Kidney epithelial cell (primary cell): ENCODE measurements around the gene RAB3C. TPM values are rescaled to one million over a fixed set of nuclear protein-coding genes. Genes with fewer than 3 reads are reported as not detected.

Experiments used
- DNase-seq: peaks from one replicate; pipeline ENCODE4 v3.0.0-alpha.2; 2010; ENCODE audit warnings: low read depth
- H3K27me3 ChIP-seq: 2 replicates; pipeline ENCODE4 v1.6.0; 2011; ENCODE audit warnings: low read length; ENCODE audit not compliant: control insufficient read depth, insufficient read depth
- H3K36me3 ChIP-seq: 2 replicates; pipeline ENCODE4 v1.5.1; 2011; ENCODE audit warnings: low read length; ENCODE audit not compliant: control insufficient read depth, insufficient read depth
- H3K4me3 ChIP-seq: 2 replicates; pipeline ENCODE4 v1.5.1; 2011; ENCODE audit warnings: low read depth, mild to moderate bottlenecking, control low read depth, low read length
- CTCF ChIP-seq: IDR thresholded peaks from 2 replicates; pipeline ENCODE4 v1.5.1; 2011; ENCODE audit warnings: mild to moderate bottlenecking, moderate library complexity, low read length, control low read depth, inconsistent platforms; ENCODE audit not compliant: insufficient read depth, poor library complexity, severe bottlenecking
- total RNA-seq: library from RNA; depleted of rRNA; stranded (reverse); fragments of >200 nt; gene quantifications from 2 replicates; pipeline ENCODE4 v1.2.3, GENCODE V29; 2015

The RAB3C gene
- total RNA-seq, 1 donor from 2014 or later = 0.04 TPM

GRCh38 chr5:58872670-58873273 is 289.9 kb downstream of the RAB3C start:
- TF ChIP-seq CTCF = no peak
- DNase-seq = no peak
- H3K4me3 ChIP-seq = no peak overlapping the region
- no peaks in the 10 kb centered on the region for H3K27me3 ChIP-seq
- no peaks in the 10 kb centered on the region for H3K36me3 ChIP-seq

- Histone ChIP-seq H3K4me3 (no peak overlapping the region), H3K36me3 (no peaks in the 10 kb centered on the region), H3K27me3 (no peaks in the 10 kb centered on the region)
- TF ChIP-seq CTCF = no peak
- DNase-seq = no peak
Observed at GRCh38 chr5:58875599-58875998, 292.7 kb downstream of the RAB3C start.

GRCh38 chr5:58885260-58885659 is 302.4 kb downstream of the RAB3C start:
- TF ChIP-seq CTCF = no peak
- no peak for DNase-seq
- H3K36me3 ChIP-seq = no peaks in the 10 kb centered on the region
- H3K4me3 ChIP-seq = no peak overlapping the region
- no peaks in the 10 kb centered on the region for H3K27me3 ChIP-seq

GRCh38 chr5:58886315-58887207 is 303.7 kb downstream of the RAB3C start:
- Histone ChIP-seq H3K4me3 (no peak overlapping the region), H3K27me3 (no peaks in the 10 kb centered on the region), H3K36me3 (no peaks in the 10 kb centered on the region)
- TF ChIP-seq CTCF = peak; percentile 92
- peak; percentile 72 for DNase-seq

- Histone ChIP-seq H3K4me3 (no peak overlapping the region), H3K27me3 (no peaks in the 10 kb centered on the region), H3K36me3 (no peaks in the 10 kb centered on the region)
- TF ChIP-seq CTCF = no peak
- DNase-seq = no peak
Observed at GRCh38 chr5:58887311-58887710, 304.4 kb downstream of the RAB3C start.
